SIG-M5 (cell line): ENCODE data around the gene GPAM.

Experiments used
- DNase-seq: peaks from one replicate; lab custom pipeline; 2025; lab: John Stamatoyannopoulos, UW

Gene GPAM

GRCh38 chr10:112182784-112183328 is 709 bp downstream of the GPAM start:
- DNase-seq: no peak

GRCh38 chr10:112177247-112177646 is 6.3 kb downstream of the GPAM start:
- DNase-seq: no peak

- no peak for DNase-seq
Measured at GRCh38 chr10:112176543-112176942, 7.0 kb downstream of the GPAM start.

GRCh38 chr10:112175409-112175808 is 8.2 kb downstream of the GPAM start:
- no peak for DNase-seq

- no peak for DNase-seq
Measured at GRCh38 chr10:112173206-112173605, 10.4 kb downstream of the GPAM start.

GRCh38 chr10:112168733-112169132 is 14.8 kb downstream of the GPAM start:
- no peak for DNase-seq

- DNase-seq: no peak
Measured at GRCh38 chr10:112166800-112167199, 16.8 kb downstream of the GPAM start.

- DNase-seq: no peak
Measured at GRCh38 chr10:112161757-112162518, 21.6 kb downstream of the GPAM start.

- no peak for DNase-seq
Measured at GRCh38 chr10:112160834-112161233, 22.7 kb downstream of the GPAM start.

GRCh38 chr10:112159469-112159868 is 24.1 kb downstream of the GPAM start:
- no peak for DNase-seq

GRCh38 chr10:112151524-112152039 is 32.0 kb downstream of the GPAM start:
- DNase-seq: no peak

- no peak for DNase-seq
Measured at GRCh38 chr10:112148331-112148730, 35.2 kb downstream of the GPAM start.

GRCh38 chr10:112146799-112147198 is 36.8 kb downstream of the GPAM start:
- no peak for DNase-seq

GRCh38 chr10:112145263-112145662 is 38.3 kb downstream of the GPAM start:
- no peak for DNase-seq

- DNase-seq: no peak
Measured at GRCh38 chr10:112143420-112143819, 40.1 kb downstream of the GPAM start.

- DNase-seq: no peak
Measured at GRCh38 chr10:112141292-112141691, 42.3 kb downstream of the GPAM start.

- DNase-seq: no peak
Measured at GRCh38 chr10:112140110-112140970, 43.2 kb downstream of the GPAM start.

GRCh38 chr10:112139176-112139575 is 44.4 kb downstream of the GPAM start:
- no peak for DNase-seq

- no peak for DNase-seq
Measured at GRCh38 chr10:112137154-112137987, 46.2 kb downstream of the GPAM start.

GRCh38 chr10:112136486-112137153 is 46.9 kb downstream of the GPAM start:
- DNase-seq: no peak

GRCh38 chr10:112135604-112136003 is 48.0 kb downstream of the GPAM start:
- no peak for DNase-seq
